ENCODE results near the gene NINJ2. TPM values are rescaled to one million over a fixed set of nuclear protein-coding genes. Genes with fewer than 3 reads are reported as not detected.

Gene NINJ2
- total and polyA plus RNA-seq, 7 donors, result 2.0 to 12.3 (median 7.2) TPM

GRCh38 chr12:619346-619745, 43.9 kb downstream of the NINJ2 start:
- no peaks in the 10 kb centered on the region for H3K9me3 ChIP-seq
- TF ChIP-seq EP300 (IDR thresholded peaks at IDR 0.05), result no peak
- TF ChIP-seq, protein P1, sequence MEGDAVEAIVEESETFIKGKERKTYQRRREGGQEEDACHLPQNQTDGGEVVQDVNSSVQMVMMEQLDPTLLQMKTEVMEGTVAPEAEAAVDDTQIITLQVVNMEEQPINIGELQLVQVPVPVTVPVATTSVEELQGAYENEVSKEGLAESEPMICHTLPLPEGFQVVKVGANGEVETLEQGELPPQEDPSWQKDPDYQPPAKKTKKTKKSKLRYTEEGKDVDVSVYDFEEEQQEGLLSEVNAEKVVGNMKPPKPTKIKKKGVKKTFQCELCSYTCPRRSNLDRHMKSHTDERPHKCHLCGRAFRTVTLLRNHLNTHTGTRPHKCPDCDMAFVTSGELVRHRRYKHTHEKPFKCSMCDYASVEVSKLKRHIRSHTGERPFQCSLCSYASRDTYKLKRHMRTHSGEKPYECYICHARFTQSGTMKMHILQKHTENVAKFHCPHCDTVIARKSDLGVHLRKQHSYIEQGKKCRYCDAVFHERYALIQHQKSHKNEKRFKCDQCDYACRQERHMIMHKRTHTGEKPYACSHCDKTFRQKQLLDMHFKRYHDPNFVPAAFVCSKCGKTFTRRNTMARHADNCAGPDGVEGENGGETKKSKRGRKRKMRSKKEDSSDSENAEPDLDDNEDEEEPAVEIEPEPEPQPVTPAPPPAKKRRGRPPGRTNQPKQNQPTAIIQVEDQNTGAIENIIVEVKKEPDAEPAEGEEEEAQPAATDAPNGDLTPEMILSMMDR (IDR thresholded peaks at IDR 0.05), result no peak
- peaks cover 0 to 7% (median 2%) of the 10 kb centered on the region in 4 donors for H3K4me1 ChIP-seq
- no peaks in the 10 kb centered on the region for H3K36me3 ChIP-seq
- H3K27me3 ChIP-seq, result no peaks in the 10 kb centered on the region
- intact Hi-C loops (cut with DNase I), result no loop called here
- H3K4me3 ChIP-seq, result no peak overlapping the region
- WGBS, 2 donors, result 77 to 85% methylated on average over 4 of the region's 4 CpGs
- DNase-seq, result no peak
- H3K27ac ChIP-seq, result no peak overlapping the region

DNA sequence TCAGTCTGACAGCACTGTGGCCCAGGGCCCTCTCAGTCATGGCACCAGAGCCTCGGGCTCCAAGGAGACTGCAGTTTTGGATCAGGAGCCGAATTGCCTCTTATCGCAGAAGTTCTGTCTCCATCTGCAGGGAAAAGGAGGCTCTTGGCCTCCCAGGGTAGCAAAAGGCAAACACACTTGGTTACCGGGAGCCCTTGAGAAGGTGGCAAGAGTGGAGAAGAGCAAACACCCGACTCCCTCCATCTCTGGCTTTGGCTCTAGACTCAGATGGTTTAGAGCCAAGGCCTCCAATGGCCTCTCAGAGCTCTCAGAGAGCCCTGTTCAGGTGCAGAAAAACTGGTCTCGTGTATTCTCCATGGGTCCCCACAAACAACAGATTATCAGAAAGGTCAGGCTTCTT, 44.6 kb downstream of the NINJ2 start:
- WGBS, 2 donors, result 84 to 96% methylated on average over 6 of the region's 6 CpGs
- H3K4me1 ChIP-seq, result peaks cover 0 to 7% (median 2%) of the 10 kb centered on the region in 4 donors
- DNase-seq, result no peak
- no peak overlapping the region for H3K4me3 ChIP-seq
- no peaks in the 10 kb centered on the region for H3K36me3 ChIP-seq
- H3K9me3 ChIP-seq, result no peaks in the 10 kb centered on the region
- intact Hi-C loops (cut with DNase I), result no loop called here
- H3K27me3 ChIP-seq, result no peaks in the 10 kb centered on the region
- TF ChIP-seq EP300 (IDR thresholded peaks at IDR 0.05) (no peak), POLR2A (IDR thresholded peaks at IDR 0.05) (no peak), POLR2AphosphoS5 (IDR thresholded peaks at IDR 0.05) (no peak)
- TF ChIP-seq, protein P1 (IDR thresholded peaks at IDR 0.05), result no peak
- no peak overlapping the region for H3K27ac ChIP-seq

DNA sequence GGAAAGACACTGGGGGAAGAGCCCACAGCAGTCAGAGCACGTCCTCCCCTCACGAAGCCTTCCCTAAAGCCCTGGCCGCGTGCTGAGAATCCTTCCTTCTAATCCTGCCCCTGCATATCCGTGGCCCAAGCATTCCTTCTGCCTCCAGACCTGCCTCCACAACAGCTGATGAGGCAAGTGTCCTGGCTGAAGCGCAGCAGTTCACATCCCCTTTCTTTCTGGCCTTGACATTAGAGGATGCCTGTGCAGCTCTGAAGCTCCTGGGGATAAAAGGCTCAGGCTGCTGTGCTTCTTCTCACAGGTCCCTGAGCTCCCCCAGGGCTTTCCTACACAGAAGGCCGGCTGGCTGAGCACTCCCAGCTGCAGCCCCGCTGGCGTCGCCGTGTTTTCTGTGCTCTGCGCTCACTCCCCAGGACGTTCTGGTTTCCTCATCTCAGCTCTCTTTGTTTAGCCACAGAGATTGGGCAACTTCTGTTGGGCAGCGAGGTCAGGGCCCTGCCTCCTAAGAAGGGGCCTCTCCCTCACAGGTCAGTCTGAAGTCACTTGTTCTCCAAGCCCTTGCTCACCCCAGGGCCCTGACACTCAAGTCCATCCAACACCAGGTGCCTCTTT, 45.8 kb downstream of the NINJ2 start:
- intact Hi-C loops (cut with DNase I), result no loop called here
- DNase-seq, result peak; percentile 87
- no peaks in the 10 kb centered on the region for H3K36me3 ChIP-seq
- H3K4me3 ChIP-seq, result no peak overlapping the region
- H3K27me3 ChIP-seq, result no peaks in the 10 kb centered on the region
- peaks cover 0 to 7% (median 2%) of the 10 kb centered on the region in 4 donors for H3K4me1 ChIP-seq
- TF ChIP-seq POLR2AphosphoS5 (IDR thresholded peaks at IDR 0.05) (peak in 2 of 4 donors; percentile 37 to 42), EP300 (IDR thresholded peaks at IDR 0.05) (no peak), POLR2A (IDR thresholded peaks at IDR 0.05) (no peak)
- TF ChIP-seq, protein P1 (IDR thresholded peaks at IDR 0.05), result no peak
- H3K9me3 ChIP-seq, result no peaks in the 10 kb centered on the region
- WGBS, 2 donors, result 71 to 85% methylated on average over 14 of the region's 14 CpGs
- peak overlapping the region in 3 of 4 donors; percentile 28 to 68 (median 50) for H3K27ac ChIP-seq

DNA sequence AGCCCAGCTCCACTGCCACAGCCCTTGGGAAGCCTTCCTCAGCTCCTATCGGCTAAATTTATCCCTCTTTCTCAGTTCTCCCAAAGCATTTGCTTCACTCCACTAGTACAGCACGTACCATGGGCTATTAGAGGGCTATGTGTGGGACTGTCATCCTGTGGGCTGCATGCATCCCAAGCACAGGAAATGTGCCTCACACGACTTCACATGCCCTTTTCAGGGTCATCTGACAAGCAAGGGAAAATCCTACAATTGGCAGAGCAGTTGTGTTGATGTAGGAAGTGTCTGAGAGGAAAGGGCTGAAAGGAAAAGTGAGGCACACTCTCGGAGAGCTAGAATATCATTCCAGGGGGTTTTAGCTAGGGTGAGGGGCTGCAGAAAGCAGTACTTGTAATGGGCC, 47.6 kb downstream of the NINJ2 start:
- H3K27ac ChIP-seq, result peak overlapping the region in 1 of 4 donors; percentile 7
- H3K4me1 ChIP-seq, result peaks cover 0 to 7% (median 2%) of the 10 kb centered on the region in 4 donors
- H3K27me3 ChIP-seq, result no peaks in the 10 kb centered on the region
- H3K4me3 ChIP-seq, result no peak overlapping the region
- DNase-seq, result no peak
- no peaks in the 10 kb centered on the region for H3K36me3 ChIP-seq
- TF ChIP-seq POLR2AphosphoS5 (IDR thresholded peaks at IDR 0.05) (peak in 1 of 4 donors; percentile 7), POLR2A (IDR thresholded peaks at IDR 0.05) (no peak)
- no peaks in the 10 kb centered on the region for H3K9me3 ChIP-seq
- intact Hi-C loops (cut with DNase I), result no loop called here
- 78 to 79% methylated on average over 4 of the region's 4 CpGs for WGBS, 2 donors

GRCh38 chr12:614411-614970, 48.8 kb downstream of the NINJ2 start:
- no peaks in the 10 kb centered on the region for H3K27me3 ChIP-seq
- H3K36me3 ChIP-seq, result no peaks in the 10 kb centered on the region
- no peak for DNase-seq
- intact Hi-C loops (cut with DNase I), result no loop called here
- H3K27ac ChIP-seq, result no peak overlapping the region
- TF ChIP-seq POLR2AphosphoS5 (IDR thresholded peaks at IDR 0.05), result no peak
- TF ChIP-seq, protein P1 (IDR thresholded peaks at IDR 0.05), result no peak
- TF ChIP-seq EP300 (IDR thresholded peaks at IDR 0.05), result no peak
- TF ChIP-seq POLR2A (IDR thresholded peaks at IDR 0.05), result no peak
- no peaks in the 10 kb centered on the region for H3K9me3 ChIP-seq
- H3K4me3 ChIP-seq, result no peak overlapping the region
- peaks cover 0 to 7% (median 2%) of the 10 kb centered on the region in 4 donors for H3K4me1 ChIP-seq
- 70 to 74% methylated on average over 12 of the region's 12 CpGs for WGBS, 2 donors

Data from sigmoid colon (tissue), 7 donors.